Measurements from ENCODE around the gene GTF2H3. TPM values are rescaled to one million over a fixed set of nuclear protein-coding genes. Genes with fewer than 3 reads are reported as not detected.

GTF2H3 gene
- total and polyA plus RNA-seq, 9 of the 15 experiments (the other 6 are each of a cell fraction or from before 2014, with no cell fraction given) = 22.7 to 99.7 (median 49.6) TPM

DNA sequence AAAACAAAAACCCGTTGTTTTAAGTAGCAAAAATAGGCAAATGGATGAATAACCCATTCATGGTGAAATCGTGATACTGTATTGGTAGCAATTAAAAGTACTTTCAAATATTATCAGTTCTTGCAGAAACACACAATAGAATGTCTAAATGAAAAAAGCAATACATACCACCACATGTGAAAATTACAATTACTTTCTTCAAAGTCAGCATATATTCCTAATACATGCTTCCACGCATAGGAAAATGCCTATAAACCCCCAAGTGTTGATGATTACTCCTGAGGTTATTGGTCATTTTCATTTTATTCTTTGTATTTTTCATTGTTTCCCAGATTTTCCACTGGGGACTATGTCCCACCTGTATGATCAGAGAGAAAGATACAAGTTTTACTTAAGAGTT is 16.5 kb upstream of the GTF2H3 start:
- no peak for FAIRE-seq
- TF ChIP-seq, protein P1, sequence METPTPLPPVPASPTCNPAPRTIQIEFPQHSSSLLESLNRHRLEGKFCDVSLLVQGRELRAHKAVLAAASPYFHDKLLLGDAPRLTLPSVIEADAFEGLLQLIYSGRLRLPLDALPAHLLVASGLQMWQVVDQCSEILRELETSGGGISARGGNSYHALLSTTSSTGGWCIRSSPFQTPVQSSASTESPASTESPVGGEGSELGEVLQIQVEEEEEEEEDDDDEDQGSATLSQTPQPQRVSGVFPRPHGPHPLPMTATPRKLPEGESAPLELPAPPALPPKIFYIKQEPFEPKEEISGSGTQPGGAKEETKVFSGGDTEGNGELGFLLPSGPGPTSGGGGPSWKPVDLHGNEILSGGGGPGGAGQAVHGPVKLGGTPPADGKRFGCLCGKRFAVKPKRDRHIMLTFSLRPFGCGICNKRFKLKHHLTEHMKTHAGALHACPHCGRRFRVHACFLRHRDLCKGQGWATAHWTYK (CRISPR knock-in tag; IDR thresholded peaks at IDR 0.05) = no peak
- no peak for TF ChIP-seq ETV1 (tag; conservative IDR thresholded peaks at IDR 0.05; ENCODE audit: low read depth)
- no peak for TF ChIP-seq ADNP (tag; IDR thresholded peaks at IDR 0.05)
- TF ChIP-seq TGIF2 (CRISPR knock-in tag; IDR thresholded peaks at IDR 0.05) = no peak
- TF ChIP-seq, protein P2, sequence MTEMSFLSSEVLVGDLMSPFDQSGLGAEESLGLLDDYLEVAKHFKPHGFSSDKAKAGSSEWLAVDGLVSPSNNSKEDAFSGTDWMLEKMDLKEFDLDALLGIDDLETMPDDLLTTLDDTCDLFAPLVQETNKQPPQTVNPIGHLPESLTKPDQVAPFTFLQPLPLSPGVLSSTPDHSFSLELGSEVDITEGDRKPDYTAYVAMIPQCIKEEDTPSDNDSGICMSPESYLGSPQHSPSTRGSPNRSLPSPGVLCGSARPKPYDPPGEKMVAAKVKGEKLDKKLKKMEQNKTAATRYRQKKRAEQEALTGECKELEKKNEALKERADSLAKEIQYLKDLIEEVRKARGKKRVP (CRISPR knock-in tag; IDR thresholded peaks at IDR 0.05) = no peak
- 0 out of 2 replicates have a peak, but pooled peaks have one; percentile 1 for TF ChIP-seq MAFF (IDR thresholded peaks at IDR 0.05; ENCODE audit: low read length)
- TF ChIP-seq ZNF561 (CRISPR knock-in tag; conservative IDR thresholded peaks at IDR 0.05) = no peak
- TF ChIP-seq, protein P3, sequence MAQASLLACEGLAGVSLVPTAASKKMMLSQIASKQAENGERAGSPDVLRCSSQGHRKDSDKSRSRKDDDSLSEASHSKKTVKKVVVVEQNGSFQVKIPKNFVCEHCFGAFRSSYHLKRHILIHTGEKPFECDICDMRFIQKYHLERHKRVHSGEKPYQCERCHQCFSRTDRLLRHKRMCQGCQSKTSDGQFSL (CRISPR knock-in tag; IDR thresholded peaks at IDR 0.05) = no peak
- TF ChIP-seq, protein P3 (tag; IDR thresholded peaks at IDR 0.05) = no peak
- no peak for TF ChIP-seq HDAC1 (IDR thresholded peaks at IDR 0.05)
- no peak for TF ChIP-seq SMAD2 (IDR thresholded peaks at IDR 0.05; ENCODE audit: low read depth, low read length)
- TF ChIP-seq RFX1 (IDR thresholded peaks at IDR 0.05) = no peak
- no peak for TF ChIP-seq NR2C1 (IDR thresholded peaks at IDR 0.05)
- TF ChIP-seq NR2C1 (tag; IDR thresholded peaks at IDR 0.05) = no peak
- TF ChIP-seq ZZZ3 (IDR thresholded peaks at IDR 0.05) = no peak
- no peak for TF ChIP-seq SUPT5H (IDR thresholded peaks at IDR 0.05)
- TF ChIP-seq, protein P4, sequence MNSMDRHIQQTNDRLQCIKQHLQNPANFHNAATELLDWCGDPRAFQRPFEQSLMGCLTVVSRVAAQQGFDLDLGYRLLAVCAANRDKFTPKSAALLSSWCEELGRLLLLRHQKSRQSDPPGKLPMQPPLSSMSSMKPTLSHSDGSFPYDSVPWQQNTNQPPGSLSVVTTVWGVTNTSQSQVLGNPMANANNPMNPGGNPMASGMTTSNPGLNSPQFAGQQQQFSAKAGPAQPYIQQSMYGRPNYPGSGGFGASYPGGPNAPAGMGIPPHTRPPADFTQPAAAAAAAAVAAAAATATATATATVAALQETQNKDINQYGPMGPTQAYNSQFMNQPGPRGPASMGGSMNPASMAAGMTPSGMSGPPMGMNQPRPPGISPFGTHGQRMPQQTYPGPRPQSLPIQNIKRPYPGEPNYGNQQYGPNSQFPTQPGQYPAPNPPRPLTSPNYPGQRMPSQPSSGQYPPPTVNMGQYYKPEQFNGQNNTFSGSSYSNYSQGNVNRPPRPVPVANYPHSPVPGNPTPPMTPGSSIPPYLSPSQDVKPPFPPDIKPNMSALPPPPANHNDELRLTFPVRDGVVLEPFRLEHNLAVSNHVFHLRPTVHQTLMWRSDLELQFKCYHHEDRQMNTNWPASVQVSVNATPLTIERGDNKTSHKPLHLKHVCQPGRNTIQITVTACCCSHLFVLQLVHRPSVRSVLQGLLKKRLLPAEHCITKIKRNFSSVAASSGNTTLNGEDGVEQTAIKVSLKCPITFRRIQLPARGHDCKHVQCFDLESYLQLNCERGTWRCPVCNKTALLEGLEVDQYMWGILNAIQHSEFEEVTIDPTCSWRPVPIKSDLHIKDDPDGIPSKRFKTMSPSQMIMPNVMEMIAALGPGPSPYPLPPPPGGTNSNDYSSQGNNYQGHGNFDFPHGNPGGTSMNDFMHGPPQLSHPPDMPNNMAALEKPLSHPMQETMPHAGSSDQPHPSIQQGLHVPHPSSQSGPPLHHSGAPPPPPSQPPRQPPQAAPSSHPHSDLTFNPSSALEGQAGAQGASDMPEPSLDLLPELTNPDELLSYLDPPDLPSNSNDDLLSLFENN (IDR thresholded peaks at IDR 0.05; ENCODE audit: low read depth in 2 of 2, low read length in 2 of 2) = no peak
- TF ChIP-seq FOXM1 (IDR thresholded peaks at IDR 0.05; ENCODE audit: low read depth) = no peak
- TF ChIP-seq FOXM1 (CRISPR knock-in tag; IDR thresholded peaks at IDR 0.05; ENCODE audit: low read depth) = no peak

More for the DNA sequence above, 16.5 kb upstream of the GTF2H3 start:
- DNase-seq (ENCODE audit: extremely low read depth in 1 of 4, low spot score in 3 of 4) (no peak), ATAC-seq (no peak)
- ChIA-PET CTCF (ENCODE audit: low intra/inter-chr PET ratio) (no interaction called here), POLR2A (interaction anchor here (1.1 to 2.1 kb wide), 3 partner anchors 14 to 384 kb away, joined by 3 to 4 read pairs (median 3); partner anchors contain the start of genes MPHOSPH9 and MTRFR)
- Histone ChIP-seq H3K9me3 (replicated peaks; ENCODE audit: control insufficient read depth, insufficient read depth, low read depth, low read length) (no peaks in the 10 kb centered on the region), H2AFZ (ENCODE audit: low read depth, low read length) (no peak overlapping the region), H3K27ac (ENCODE audit: extremely low read depth, low read depth, low read length) (no peak overlapping the region), H3K79me2 (ENCODE audit: control insufficient read depth, insufficient read depth, low read length) (no peaks in the 10 kb centered on the region), H3K4me3 (no peak overlapping the region), H4K20me1 (replicated peaks; ENCODE audit: control insufficient read depth, insufficient read depth, low read length) (0 out of 2 replicates have a peak, but pooled peaks cover 3% of the 10 kb centered on the region), H3K4me1 (replicated peaks in 1 of 2; ENCODE audit: control insufficient read depth in 2 of 2, insufficient read depth in 2 of 2, low read length in 2 of 2) (no peaks in the 10 kb centered on the region), H3K4me2 (ENCODE audit: insufficient read depth, low read length) (no peak overlapping the region), H3K9me1 (ENCODE audit: control insufficient read depth, insufficient read depth, low read length) (no peaks in the 10 kb centered on the region), H3K36me3 (ENCODE audit: control insufficient read depth, insufficient read depth, low read length) (peaks cover 92% of the 10 kb centered on the region), H3K27me3 (ENCODE audit: control insufficient read depth in 2 of 2, insufficient read depth in 2 of 2, low read length in 2 of 2) (no peaks in the 10 kb centered on the region), H3K9ac (ENCODE audit: insufficient read depth in 1 of 2, low read depth in 2 of 2, low read length in 2 of 2) (no peak overlapping the region)
- intact Hi-C loops (cut with micrococcal nuclease) = no loop called here
- 90% methylated on average over 3 of the region's 3 CpGs for WGBS (ENCODE audit: insufficient coverage, low coverage, missing lambda C conversion rate)
- in situ Hi-C loops (cut with MboI) = no loop called here
- BruUV-seq (replicated peaks) = no TSS peak

All from K562 (cell line).